ENCODE measurements around the gene ASS1. TPM values are rescaled to one million over a fixed set of nuclear protein-coding genes. Genes with fewer than 3 reads are reported as not detected.

ASS1 gene
- total RNA-seq, 1 experiment from 2014 or later: 5.8 TPM

DNA sequence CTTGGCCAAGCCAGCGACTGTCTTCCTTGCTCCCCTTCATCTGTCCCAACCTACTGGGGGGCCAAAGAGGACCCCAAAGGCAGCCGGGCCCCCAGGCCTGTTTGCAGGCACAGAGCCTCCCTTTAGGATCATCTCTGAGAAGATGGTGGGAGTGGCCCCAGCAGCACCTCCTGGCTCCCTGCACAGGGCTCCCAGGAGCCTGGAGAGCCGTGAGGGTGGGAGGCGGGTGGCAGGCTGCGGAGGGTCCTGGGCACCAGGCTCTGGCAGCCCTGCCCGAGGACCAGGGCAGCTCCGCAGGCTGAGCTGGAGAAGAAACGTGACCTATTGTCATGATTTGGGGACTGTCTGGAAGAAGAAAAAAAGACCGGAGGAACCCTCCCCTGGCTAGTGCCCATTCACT is 33.4 kb downstream of the ASS1 start:
- no peak for DNase-seq (ENCODE audit: low spot score)
- TF ChIP-seq, protein P1, sequence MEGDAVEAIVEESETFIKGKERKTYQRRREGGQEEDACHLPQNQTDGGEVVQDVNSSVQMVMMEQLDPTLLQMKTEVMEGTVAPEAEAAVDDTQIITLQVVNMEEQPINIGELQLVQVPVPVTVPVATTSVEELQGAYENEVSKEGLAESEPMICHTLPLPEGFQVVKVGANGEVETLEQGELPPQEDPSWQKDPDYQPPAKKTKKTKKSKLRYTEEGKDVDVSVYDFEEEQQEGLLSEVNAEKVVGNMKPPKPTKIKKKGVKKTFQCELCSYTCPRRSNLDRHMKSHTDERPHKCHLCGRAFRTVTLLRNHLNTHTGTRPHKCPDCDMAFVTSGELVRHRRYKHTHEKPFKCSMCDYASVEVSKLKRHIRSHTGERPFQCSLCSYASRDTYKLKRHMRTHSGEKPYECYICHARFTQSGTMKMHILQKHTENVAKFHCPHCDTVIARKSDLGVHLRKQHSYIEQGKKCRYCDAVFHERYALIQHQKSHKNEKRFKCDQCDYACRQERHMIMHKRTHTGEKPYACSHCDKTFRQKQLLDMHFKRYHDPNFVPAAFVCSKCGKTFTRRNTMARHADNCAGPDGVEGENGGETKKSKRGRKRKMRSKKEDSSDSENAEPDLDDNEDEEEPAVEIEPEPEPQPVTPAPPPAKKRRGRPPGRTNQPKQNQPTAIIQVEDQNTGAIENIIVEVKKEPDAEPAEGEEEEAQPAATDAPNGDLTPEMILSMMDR (conservative IDR thresholded peaks at IDR 0.05; ENCODE audit: low read depth, low read length): no peak
- no peak for TF ChIP-seq EZH2 (IDR thresholded peaks at IDR 0.05; ENCODE audit: borderline replicate concordance, low read depth, low read length, poor library complexity, severe bottlenecking)
- BruUV-seq (replicated peaks): no TSS peak
- no peak overlapping the region for H3K27ac ChIP-seq (ENCODE audit: low read depth, low read length, poor library complexity, severe bottlenecking)
- ChIA-PET CTCF (no interaction called here), POLR2A (ENCODE audit: low non-redundant PET) (no interaction called here)
- H3K4me3 ChIP-seq (ENCODE audit: low read depth, low read length, poor library complexity, severe bottlenecking): no peak overlapping the region
- H3K9me3 ChIP-seq (ENCODE audit: low read depth, low read length, poor library complexity, severe bottlenecking): no peaks in the 10 kb centered on the region
- peaks cover 11% of the 10 kb centered on the region for H3K4me1 ChIP-seq (ENCODE audit: insufficient read depth, low read length, poor library complexity, severe bottlenecking)
- intact Hi-C loops (cut with micrococcal nuclease; ENCODE audit: unreplicated experiment): no loop called here
- peaks cover 6% of the 10 kb centered on the region for H3K27me3 ChIP-seq (replicated peaks; ENCODE audit: insufficient read depth, low read depth, low read length, poor library complexity)
- H3K36me3 ChIP-seq (ENCODE audit: insufficient read depth, low read length, poor library complexity, severe bottlenecking): no peaks in the 10 kb centered on the region

DNA sequence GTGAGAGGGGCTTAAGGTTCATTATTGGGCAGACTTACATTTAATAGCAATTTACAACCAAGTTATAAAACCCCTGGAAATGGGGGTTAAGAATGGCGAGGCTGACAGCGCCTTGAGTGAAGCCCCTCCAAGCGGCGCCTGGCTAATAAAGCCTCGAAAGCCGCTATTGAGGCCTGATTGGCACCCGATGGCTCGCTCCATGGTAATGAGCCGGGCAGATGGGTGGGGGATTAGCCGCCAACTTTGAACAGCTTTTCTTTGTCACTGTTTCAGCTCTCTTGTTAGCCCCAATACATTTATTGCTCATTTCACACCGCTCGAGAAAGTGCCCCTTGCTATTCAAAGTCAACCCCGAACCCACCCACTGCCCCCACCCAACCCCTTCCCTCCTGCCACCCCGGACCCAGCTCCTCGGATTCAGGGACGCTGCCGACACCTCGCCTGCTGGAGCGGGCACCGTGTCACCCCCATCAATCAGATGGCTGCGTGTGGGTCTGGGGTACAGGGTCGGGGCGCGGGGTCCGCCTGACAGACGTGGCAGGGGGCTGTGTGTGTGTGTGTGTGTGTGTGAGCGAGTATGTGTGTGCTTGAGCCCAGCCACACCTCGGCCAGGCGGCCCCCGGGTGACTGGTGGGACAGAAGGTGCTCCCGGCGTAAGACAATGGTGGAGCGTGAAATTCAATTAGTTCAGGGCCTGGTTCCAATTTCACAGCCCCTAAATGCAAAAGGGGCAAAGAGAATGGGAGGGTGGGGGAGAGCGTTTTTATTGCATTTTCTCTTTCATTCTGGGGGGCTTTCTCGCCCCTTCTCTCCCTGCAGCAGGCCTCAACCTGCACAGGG is 34.2 kb downstream of the ASS1 start:
- CTCF ChIA-PET: no interaction called here
- POLR2A ChIA-PET (ENCODE audit: low non-redundant PET): no interaction called here
- H3K9me3 ChIP-seq (ENCODE audit: low read depth, low read length, poor library complexity, severe bottlenecking): no peaks in the 10 kb centered on the region
- peaks cover 12% of the 10 kb centered on the region for H3K27me3 ChIP-seq (replicated peaks; ENCODE audit: insufficient read depth, low read depth, low read length, poor library complexity)
- no TSS peak for BruUV-seq (replicated peaks)
- H3K27ac ChIP-seq (ENCODE audit: low read depth, low read length, poor library complexity, severe bottlenecking): no peak overlapping the region
- H3K4me1 ChIP-seq (ENCODE audit: insufficient read depth, low read length, poor library complexity, severe bottlenecking): peaks cover 11% of the 10 kb centered on the region
- H3K36me3 ChIP-seq (ENCODE audit: insufficient read depth, low read length, poor library complexity, severe bottlenecking): no peaks in the 10 kb centered on the region
- DNase-seq (ENCODE audit: low spot score): peak; percentile 24
- H3K4me3 ChIP-seq (ENCODE audit: low read depth, low read length, poor library complexity, severe bottlenecking): no peak overlapping the region
- intact Hi-C loops (cut with micrococcal nuclease; ENCODE audit: unreplicated experiment): no loop called here
- TF ChIP-seq, protein P1 (conservative IDR thresholded peaks at IDR 0.05; ENCODE audit: low read depth, low read length): no peak
- no peak for TF ChIP-seq EZH2 (IDR thresholded peaks at IDR 0.05; ENCODE audit: borderline replicate concordance, low read depth, low read length, poor library complexity, severe bottlenecking)

DNA sequence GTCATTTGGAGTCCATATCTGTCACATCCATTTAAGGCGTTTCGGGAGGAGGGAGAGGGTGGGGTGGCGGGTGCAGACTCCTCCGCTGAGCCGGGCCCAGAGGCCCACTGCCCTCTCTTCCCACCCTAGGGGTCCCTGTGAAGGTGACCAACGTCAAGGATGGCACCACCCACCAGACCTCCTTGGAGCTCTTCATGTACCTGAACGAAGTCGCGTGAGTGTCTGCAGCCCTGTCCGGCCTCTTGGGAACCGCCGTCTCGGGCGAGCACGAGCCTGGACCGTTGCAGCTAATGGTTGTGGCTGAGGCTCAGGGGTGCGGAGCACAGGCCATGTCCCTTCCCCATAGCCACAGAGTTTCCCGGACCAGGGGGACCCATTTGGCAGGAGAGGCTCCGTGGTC is 34.8 kb downstream of the ASS1 start:
- CTCF ChIA-PET: no interaction called here
- H3K4me1 ChIP-seq (ENCODE audit: insufficient read depth, low read length, poor library complexity, severe bottlenecking): peaks cover 11% of the 10 kb centered on the region
- POLR2A ChIA-PET (ENCODE audit: low non-redundant PET): no interaction called here

More for the DNA sequence above, 34.8 kb downstream of the ASS1 start:
- intact Hi-C loops (cut with micrococcal nuclease; ENCODE audit: unreplicated experiment): no loop called here
- no peaks in the 10 kb centered on the region for H3K9me3 ChIP-seq (ENCODE audit: low read depth, low read length, poor library complexity, severe bottlenecking)
- no peak overlapping the region for H3K4me3 ChIP-seq (ENCODE audit: low read depth, low read length, poor library complexity, severe bottlenecking)
- peaks cover 14% of the 10 kb centered on the region for H3K27me3 ChIP-seq (replicated peaks; ENCODE audit: insufficient read depth, low read depth, low read length, poor library complexity)
- no peaks in the 10 kb centered on the region for H3K36me3 ChIP-seq (ENCODE audit: insufficient read depth, low read length, poor library complexity, severe bottlenecking)
- no TSS peak for BruUV-seq (replicated peaks)
- no peak for DNase-seq (ENCODE audit: low spot score)
- no peak for TF ChIP-seq EZH2 (IDR thresholded peaks at IDR 0.05; ENCODE audit: borderline replicate concordance, low read depth, low read length, poor library complexity, severe bottlenecking)
- TF ChIP-seq, protein P1 (conservative IDR thresholded peaks at IDR 0.05; ENCODE audit: low read depth, low read length): no peak
- H3K27ac ChIP-seq (ENCODE audit: low read depth, low read length, poor library complexity, severe bottlenecking): no peak overlapping the region
